OCI-LY7 (cell line): Measurements from ENCODE around the gene XPR1.

ENCODE experiments used
- EZH2phosphoT487 ChIP-seq: fragments of 200-600 bp; sonication (generic); IDR thresholded peaks from 2 replicates; pipeline ENCODE4 v1.6.1; 2018; ENCODE audit warnings: low read depth, borderline replicate concordance, mild to moderate bottlenecking, mixed run types, antibody characterized with exemption, low read length, moderate library complexity, mixed read lengths
- TF ChIP-seq, protein P1 (sequence below): fragments of 200-600 bp; sonication (generic); conservative IDR thresholded peaks from 2 replicates; pipeline ENCODE4 v1.5.1; 2014; ENCODE audit warnings: mild to moderate bottlenecking, antibody characterized with exemption, low read length, moderate library complexity, mixed read lengths

DNA sequence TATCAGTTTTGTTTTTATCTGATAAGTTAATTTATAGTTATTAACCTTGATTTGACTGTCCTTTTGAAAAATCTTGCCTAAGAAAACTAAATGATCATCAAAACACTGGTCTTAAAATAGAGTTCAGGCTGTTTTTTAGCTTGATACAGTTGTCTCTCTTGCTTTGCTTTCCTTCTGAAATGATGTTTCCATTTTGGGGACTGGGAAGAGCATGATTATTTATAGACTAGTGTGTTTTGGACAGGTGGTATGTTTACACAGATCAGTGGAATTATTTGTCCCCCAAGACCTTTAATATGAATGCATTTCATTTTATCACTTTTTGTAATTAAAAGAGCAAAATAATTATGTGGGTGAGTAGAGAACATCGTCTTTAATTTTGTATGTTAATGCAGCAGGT is 90.8 kb downstream of the XPR1 start:
- TF ChIP-seq, protein P1, sequence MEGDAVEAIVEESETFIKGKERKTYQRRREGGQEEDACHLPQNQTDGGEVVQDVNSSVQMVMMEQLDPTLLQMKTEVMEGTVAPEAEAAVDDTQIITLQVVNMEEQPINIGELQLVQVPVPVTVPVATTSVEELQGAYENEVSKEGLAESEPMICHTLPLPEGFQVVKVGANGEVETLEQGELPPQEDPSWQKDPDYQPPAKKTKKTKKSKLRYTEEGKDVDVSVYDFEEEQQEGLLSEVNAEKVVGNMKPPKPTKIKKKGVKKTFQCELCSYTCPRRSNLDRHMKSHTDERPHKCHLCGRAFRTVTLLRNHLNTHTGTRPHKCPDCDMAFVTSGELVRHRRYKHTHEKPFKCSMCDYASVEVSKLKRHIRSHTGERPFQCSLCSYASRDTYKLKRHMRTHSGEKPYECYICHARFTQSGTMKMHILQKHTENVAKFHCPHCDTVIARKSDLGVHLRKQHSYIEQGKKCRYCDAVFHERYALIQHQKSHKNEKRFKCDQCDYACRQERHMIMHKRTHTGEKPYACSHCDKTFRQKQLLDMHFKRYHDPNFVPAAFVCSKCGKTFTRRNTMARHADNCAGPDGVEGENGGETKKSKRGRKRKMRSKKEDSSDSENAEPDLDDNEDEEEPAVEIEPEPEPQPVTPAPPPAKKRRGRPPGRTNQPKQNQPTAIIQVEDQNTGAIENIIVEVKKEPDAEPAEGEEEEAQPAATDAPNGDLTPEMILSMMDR, result no peak
- no peak for TF ChIP-seq EZH2phosphoT487
